Measurements from ENCODE around the gene ZSCAN32. TPM values are rescaled to one million over a fixed set of nuclear protein-coding genes. Genes with fewer than 3 reads are reported as not detected.

ZSCAN32 gene
- total and polyA plus RNA-seq, 2 of the 8 experiments (the other 6 are each of a cell fraction or from before 2014, with no cell fraction given), result 13.4 to 22.0 TPM

DNA sequence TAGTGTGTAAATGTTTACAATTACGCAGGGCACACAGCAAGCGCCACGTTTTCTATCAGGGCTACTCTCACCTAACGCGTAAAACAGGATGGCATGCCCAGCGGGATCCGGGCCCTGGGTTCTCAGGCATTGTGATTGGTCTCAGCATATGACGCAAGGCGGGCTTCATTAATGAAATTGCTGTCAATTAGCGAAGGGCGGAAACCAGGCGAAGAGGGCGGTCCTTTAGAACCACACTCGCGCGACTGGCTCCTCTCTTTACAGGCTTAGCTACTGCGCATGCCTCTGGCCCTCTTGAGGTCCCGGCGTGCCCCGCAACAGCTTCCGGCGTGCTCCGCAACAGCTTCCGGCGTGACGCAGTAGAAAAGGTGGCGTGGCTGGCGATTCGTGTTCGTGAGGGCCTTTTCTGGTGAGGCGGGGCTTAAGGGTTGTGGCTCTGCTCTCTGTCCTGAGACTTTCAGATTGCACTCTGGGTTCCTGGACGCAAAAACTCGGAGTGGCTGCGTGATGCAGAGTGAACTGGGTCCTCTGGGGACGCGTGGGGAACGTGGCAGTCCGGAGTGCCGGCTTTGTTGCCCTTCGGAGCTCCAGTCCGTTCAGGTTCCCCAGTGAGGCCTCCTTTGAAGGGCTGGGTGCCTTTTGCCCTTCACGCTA lies 35.9 kb downstream of the ZSCAN32 start:
- Histone ChIP-seq H3K9me3 (ENCODE audit: insufficient read depth in 2 of 2, low read depth in 1 of 2, low read length in 1 of 2) (peaks cover 7 to 27% of the 10 kb centered on the region in 2 experiments; a peak in 3 of 4 replicates), H3K23ac (ENCODE audit: insufficient read length) (no peak overlapping the region), H3K79me2 (ENCODE audit: control insufficient read depth in 1 of 2, insufficient read depth in 2 of 2, low read length in 2 of 2) (no peaks in the 10 kb centered on the region), H3K4me2 (ENCODE audit: insufficient read depth in 1 of 2, low read depth in 2 of 2, low read length in 2 of 2) (no peak overlapping the region; a peak in 1 of 4 replicates), H3K4me1 (replicated peaks in 1 of 4; ENCODE audit: control insufficient read depth in 3 of 4, insufficient read depth in 4 of 4, low read length in 3 of 4) (no peaks in the 10 kb centered on the region), H3K23me2 (ENCODE audit: low read depth, low read length) (no peaks in the 10 kb centered on the region), H3K79me1 (ENCODE audit: low read depth, low read length) (no peaks in the 10 kb centered on the region), H3K9ac (replicated peaks in 1 of 4; ENCODE audit: extremely low read depth in 1 of 4, low read depth in 3 of 4, low read length in 3 of 4) (no peak overlapping the region), H3K27ac (ENCODE audit: low read depth, low read length) (no peak overlapping the region), H4K5ac (ENCODE audit: insufficient read length, low read depth, low read length) (no peak overlapping the region), H2BK12ac (ENCODE audit: low read depth, low read length) (no peak overlapping the region), H4K91ac (replicated peaks; ENCODE audit: insufficient read length, low read length) (no peak overlapping the region), H3K4ac (replicated peaks; ENCODE audit: insufficient read length, low read depth, low read length) (no peak overlapping the region), H2AK5ac (ENCODE audit: low read depth, low read length) (no peak overlapping the region), H2BK20ac (ENCODE audit: low read length) (no peak overlapping the region), H2BK120ac (replicated peaks; ENCODE audit: low read depth, low read length) (no peak overlapping the region), H2BK5ac (ENCODE audit: low read depth, low read length) (peak overlapping the region; percentile 16; the same call in 1 of the 2 replicates), H2BK15ac (ENCODE audit: low read length) (no peak overlapping the region), H2AFZ (ENCODE audit: low read length) (no peak overlapping the region), H3K4me3 (ENCODE audit: extremely low read depth in 1 of 4, insufficient read depth in 2 of 4, low read depth in 3 of 4, low read length in 4 of 4) (no peak overlapping the region), H3K14ac (ENCODE audit: insufficient read length) (no peak overlapping the region), H3K36me3 (ENCODE audit: control insufficient read depth in 2 of 4, insufficient read depth in 4 of 4, low read length in 3 of 4) (no peaks in the 10 kb centered on the region), H4K8ac (ENCODE audit: extremely low read depth, insufficient read depth, low read length) (no peak overlapping the region; the same call in 1 of the 2 replicates), H4K20me1 (replicated peaks in 1 of 2; ENCODE audit: control insufficient read depth in 1 of 2, insufficient read depth in 2 of 2, low read length in 2 of 2) (no peaks in the 10 kb centered on the region), H3K18ac (ENCODE audit: extremely low read depth, low read length) (no peak overlapping the region), H3K27me3 (replicated peaks in 1 of 4; ENCODE audit: control insufficient read depth in 3 of 4, extremely low read depth in 1 of 4, insufficient read depth in 3 of 4, low read length in 3 of 4) (no peaks in the 10 kb centered on the region), H3K56ac (replicated peaks; ENCODE audit: insufficient read length, low read depth, low read length) (no peak overlapping the region)
- CTCF ChIA-PET (ENCODE audit: partially characterized antibody), result interaction anchor here (0.6 to 1.6 kb wide), 2 partner anchors 9 to 96 kb away, joined by 3 read pairs; partner anchors contain the start of gene OR2C1
- DNase-seq (ENCODE audit: low read depth in 1 of 2, low spot score in 2 of 2), result no peak
- WGBS, 2 experiments (ENCODE audit: extremely low coverage in 1 of 2, insufficient coverage in 1 of 2, insufficient read length in 1 of 2, insufficient replicate concordance in 2 of 2, low coverage in 1 of 2, low lambda C conversion rate in 2 of 2, missing lambda C conversion rate in 1 of 2), result 89% methylated on average over 37 of the region's 42 CpGs; no CpG with 5 or more reads in 1 of the 2 experiments
- FAIRE-seq, result no peak
- POLR2A ChIA-PET (ENCODE audit: partially characterized antibody), result interaction anchor here (1.6 kb wide), 1 partner anchor 130 kb away, joined by 6 read pairs; the partner anchor contains the start of gene ZNF200
- TF ChIP-seq EP300 (IDR thresholded peaks at IDR 0.05; ENCODE audit: borderline replicate concordance in 1 of 2, low read depth in 2 of 2, low read length in 2 of 2), result no peak
- TF ChIP-seq TAF7 (optimal IDR thresholded peaks at IDR 0.05; ENCODE audit: borderline replicate concordance, low read depth, low read length), result no peak
- no peak for TF ChIP-seq SP4 (IDR thresholded peaks at IDR 0.05; ENCODE audit: low read length)
- TF ChIP-seq BACH1 (IDR thresholded peaks at IDR 0.05; ENCODE audit: low read length), result no peak
- TF ChIP-seq EGR1 (IDR thresholded peaks at IDR 0.05; ENCODE audit: borderline replicate concordance, low read depth, low read length), result no peak
- TF ChIP-seq, protein P1, sequence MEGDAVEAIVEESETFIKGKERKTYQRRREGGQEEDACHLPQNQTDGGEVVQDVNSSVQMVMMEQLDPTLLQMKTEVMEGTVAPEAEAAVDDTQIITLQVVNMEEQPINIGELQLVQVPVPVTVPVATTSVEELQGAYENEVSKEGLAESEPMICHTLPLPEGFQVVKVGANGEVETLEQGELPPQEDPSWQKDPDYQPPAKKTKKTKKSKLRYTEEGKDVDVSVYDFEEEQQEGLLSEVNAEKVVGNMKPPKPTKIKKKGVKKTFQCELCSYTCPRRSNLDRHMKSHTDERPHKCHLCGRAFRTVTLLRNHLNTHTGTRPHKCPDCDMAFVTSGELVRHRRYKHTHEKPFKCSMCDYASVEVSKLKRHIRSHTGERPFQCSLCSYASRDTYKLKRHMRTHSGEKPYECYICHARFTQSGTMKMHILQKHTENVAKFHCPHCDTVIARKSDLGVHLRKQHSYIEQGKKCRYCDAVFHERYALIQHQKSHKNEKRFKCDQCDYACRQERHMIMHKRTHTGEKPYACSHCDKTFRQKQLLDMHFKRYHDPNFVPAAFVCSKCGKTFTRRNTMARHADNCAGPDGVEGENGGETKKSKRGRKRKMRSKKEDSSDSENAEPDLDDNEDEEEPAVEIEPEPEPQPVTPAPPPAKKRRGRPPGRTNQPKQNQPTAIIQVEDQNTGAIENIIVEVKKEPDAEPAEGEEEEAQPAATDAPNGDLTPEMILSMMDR (IDR thresholded peaks at IDR 0.05; ENCODE audit: control extremely low read depth in 1 of 3, insufficient read depth in 1 of 3, low read depth in 1 of 3, low read length in 3 of 3), result no peak
- TF ChIP-seq NRF1 (IDR thresholded peaks at IDR 0.05; ENCODE audit: low read depth, low read length), result no peak
- TF ChIP-seq, protein P2, sequence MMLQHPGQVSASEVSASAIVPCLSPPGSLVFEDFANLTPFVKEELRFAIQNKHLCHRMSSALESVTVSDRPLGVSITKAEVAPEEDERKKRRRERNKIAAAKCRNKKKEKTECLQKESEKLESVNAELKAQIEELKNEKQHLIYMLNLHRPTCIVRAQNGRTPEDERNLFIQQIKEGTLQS (IDR thresholded peaks at IDR 0.05; ENCODE audit: insufficient read depth, low read depth, low read length), result no peak

Measured in H1 (cell line).